Tibial nerve (tissue), 4 donors: ENCODE measurements around the gene SFRP5. TPM values are rescaled to one million over a fixed set of nuclear protein-coding genes. Genes with fewer than 3 reads are reported as not detected.

ENCODE experiments used
- DNase-seq, 2 donors: peaks; one replicate each; pipeline ENCODE4 v3.0.0-alpha.2; 2019; ENCODE audit warnings: low spot score in 2 of 2
- H3K27ac ChIP-seq, 4 donors: fragments of 200-600 bp; sonication (generic) in 3 of 4; one replicate each; pipeline ENCODE4 v1.5.1; 2017 to 2019; ENCODE audit warnings: mild to moderate bottlenecking in 1 of 4
- H3K27me3 ChIP-seq, 2 donors: fragments of 200-600 bp; sonication (generic) in 1 of 2; one replicate each; pipeline versions ENCODE4 v1.5.1 to v1.6.0; 2017 to 2019
- H3K36me3 ChIP-seq, 3 donors: fragments of 200-600 bp; sonication (generic); one replicate each; pipeline ENCODE4 v1.5.1; 2018 to 2019
- H3K4me1 ChIP-seq, 4 donors: fragments of 200-600 bp; sonication (generic) in 3 of 4; one replicate each; pipeline ENCODE4 v1.5.1; 2017 to 2019
- H3K4me3 ChIP-seq, 4 donors: fragments of 200-600 bp; sonication (generic) in 3 of 4; one replicate each; pipeline ENCODE4 v1.5.1; 2017 to 2019; ENCODE audit warnings: mild to moderate bottlenecking in 1 of 4, moderate library complexity in 1 of 4
- H3K9me3 ChIP-seq, 4 donors: fragments of 200-600 bp; sonication (generic) in 3 of 4; one replicate each; pipeline ENCODE4 v1.5.1; 2017 to 2019
- EP300 ChIP-seq, 2 donors: sonication (generic); formaldehyde crosslinking; IDR thresholded peaks; one replicate each; pipeline ENCODE4 v1.6.1; 2017; ENCODE audit warnings: antibody characterized with exemption in 2 of 2, mild to moderate bottlenecking in 1 of 2
- POLR2A ChIP-seq, 2 donors: fragments of 450-650 bp; IDR thresholded peaks; one replicate each; pipeline ENCODE4 v1.6.1; 2017; ENCODE audit warnings: antibody characterized with exemption in 2 of 2, mild to moderate bottlenecking in 2 of 2, moderate library complexity in 2 of 2
- WGBS, 2 donors: methylation state at CpG; one replicate each; pipeline ENCODE4 v1.1.5; 2018; 5-methylcytosine and 5-hydroxymethylcytosine counted together
- total RNA-seq, 4 donors: library from RNA; depleted of rRNA; stranded (reverse); fragments of >200 nt; gene quantifications; one replicate each; pipeline ENCODE4 v1.1.0, GENCODE V29; 2016
- TF ChIP-seq, protein P1 (sequence below), 5 experiments: fragments of 200-600 bp in 3 of 5; fragments of 450-650 bp in 2 of 5; sonication (generic) in 3 of 5; IDR thresholded peaks; one replicate each; pipeline ENCODE4 v1.5.1; 2016 to 2019; ENCODE audit warnings: antibody characterized with exemption in 5 of 5, mild to moderate bottlenecking in 3 of 5, moderate library complexity in 2 of 5

SFRP5 gene
- total RNA-seq, 4 donors from 2014 or later, result 183 to 530 (median 479) TPM

DNA sequence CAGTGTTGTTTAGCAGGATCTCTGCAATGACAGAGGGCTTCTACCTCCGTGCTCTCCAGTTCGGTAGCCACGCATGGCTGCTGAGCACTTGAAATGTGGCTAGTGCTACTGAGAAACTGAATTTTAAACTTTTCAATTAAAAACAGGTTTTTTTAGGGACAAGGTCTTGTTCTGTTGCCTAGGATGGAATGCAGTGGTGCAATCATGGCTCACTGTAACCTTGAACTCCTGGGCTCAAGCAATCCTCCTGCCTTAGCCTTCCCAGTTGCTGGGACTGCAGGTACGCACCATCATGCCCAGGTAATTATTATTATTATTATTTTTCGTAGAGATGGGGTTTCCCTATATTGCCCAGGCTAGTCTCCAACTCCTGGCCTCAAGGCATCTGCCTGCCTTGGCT lies 13.4 kb upstream of the SFRP5 start:
- H3K27me3 ChIP-seq, result peaks cover 0 to 6% of the 10 kb centered on the region in 2 donors

GRCh38 chr10:97784200-97784810 lies 12.5 kb upstream of the SFRP5 start:
- Histone ChIP-seq H3K27me3 (peaks cover 0 to 2% of the 10 kb centered on the region in 2 donors), H3K9me3 (no peaks in the 10 kb centered on the region), H3K27ac (peak overlapping the region in 2 of 4 donors; percentile 42 to 58), H3K36me3 (no peaks in the 10 kb centered on the region), H3K4me1 (peaks cover 0 to 41% (median 25%) of the 10 kb centered on the region in 4 donors), H3K4me3 (no peak overlapping the region)
- no peak for DNase-seq
- 70 to 78% methylated on average over 8 to 9 of the region's 9 CpGs for WGBS, 2 donors
- no peak for TF ChIP-seq EP300 (IDR thresholded peaks at IDR 0.05)

More for the DNA sequence above, 13.4 kb upstream of the SFRP5 start:
- H3K9me3 ChIP-seq, result no peaks in the 10 kb centered on the region
- H3K27ac ChIP-seq, result no peak overlapping the region
- no peaks in the 10 kb centered on the region for H3K36me3 ChIP-seq
- no peak overlapping the region for H3K4me3 ChIP-seq
- no peak for DNase-seq
- H3K4me1 ChIP-seq, result peaks cover 0 to 37% (median 21%) of the 10 kb centered on the region in 4 donors
- TF ChIP-seq EP300 (IDR thresholded peaks at IDR 0.05) (no peak), POLR2A (IDR thresholded peaks at IDR 0.05) (no peak)
- TF ChIP-seq, protein P1, sequence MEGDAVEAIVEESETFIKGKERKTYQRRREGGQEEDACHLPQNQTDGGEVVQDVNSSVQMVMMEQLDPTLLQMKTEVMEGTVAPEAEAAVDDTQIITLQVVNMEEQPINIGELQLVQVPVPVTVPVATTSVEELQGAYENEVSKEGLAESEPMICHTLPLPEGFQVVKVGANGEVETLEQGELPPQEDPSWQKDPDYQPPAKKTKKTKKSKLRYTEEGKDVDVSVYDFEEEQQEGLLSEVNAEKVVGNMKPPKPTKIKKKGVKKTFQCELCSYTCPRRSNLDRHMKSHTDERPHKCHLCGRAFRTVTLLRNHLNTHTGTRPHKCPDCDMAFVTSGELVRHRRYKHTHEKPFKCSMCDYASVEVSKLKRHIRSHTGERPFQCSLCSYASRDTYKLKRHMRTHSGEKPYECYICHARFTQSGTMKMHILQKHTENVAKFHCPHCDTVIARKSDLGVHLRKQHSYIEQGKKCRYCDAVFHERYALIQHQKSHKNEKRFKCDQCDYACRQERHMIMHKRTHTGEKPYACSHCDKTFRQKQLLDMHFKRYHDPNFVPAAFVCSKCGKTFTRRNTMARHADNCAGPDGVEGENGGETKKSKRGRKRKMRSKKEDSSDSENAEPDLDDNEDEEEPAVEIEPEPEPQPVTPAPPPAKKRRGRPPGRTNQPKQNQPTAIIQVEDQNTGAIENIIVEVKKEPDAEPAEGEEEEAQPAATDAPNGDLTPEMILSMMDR (IDR thresholded peaks at IDR 0.05), result no peak
- 91 to 94% methylated on average over 5 of the region's 5 CpGs for WGBS, 2 donors

DNA sequence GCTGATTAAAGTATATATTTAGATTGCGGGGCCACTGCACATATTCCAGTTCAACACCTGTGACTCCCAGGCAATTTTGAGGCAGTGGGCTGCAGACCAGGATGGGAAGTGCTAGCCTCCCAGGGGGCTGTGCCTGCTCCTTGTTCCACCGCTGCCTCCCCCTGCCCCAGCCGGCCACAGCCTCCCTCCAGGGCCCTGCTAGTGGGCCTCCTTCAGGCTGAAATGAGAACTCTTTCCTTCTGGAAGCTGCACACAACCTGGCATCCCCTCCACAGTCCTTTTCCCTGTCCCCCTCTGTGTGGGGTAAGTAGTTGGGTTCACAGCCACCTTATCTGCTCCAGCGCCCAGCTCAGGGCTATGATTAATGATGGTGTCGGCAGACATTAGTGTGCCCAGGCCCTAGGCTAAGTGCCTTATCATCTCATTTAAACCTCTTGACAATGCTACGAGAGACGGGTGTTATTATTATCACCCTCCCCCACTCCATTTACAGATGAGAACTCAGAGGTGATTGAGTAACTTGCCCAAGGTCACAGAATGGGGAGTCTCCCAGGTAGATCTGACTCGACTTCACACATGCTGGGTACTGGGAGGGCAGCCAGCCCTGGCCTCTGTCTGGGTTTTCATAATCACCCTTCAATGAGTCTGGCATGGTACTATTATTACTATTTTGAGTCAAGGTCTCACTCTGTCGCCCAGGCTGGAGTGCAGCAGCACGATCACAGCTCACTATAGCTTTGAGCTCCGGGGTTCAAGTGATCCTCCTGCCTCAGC lies 10.8 kb upstream of the SFRP5 start:
- 83 to 86% methylated on average over 11 of the region's 11 CpGs for WGBS, 2 donors
- no peak for DNase-seq
- H3K36me3 ChIP-seq, result no peaks in the 10 kb centered on the region
- H3K4me1 ChIP-seq, result peaks cover 0 to 33% (median 23%) of the 10 kb centered on the region in 4 donors
- H3K4me3 ChIP-seq, result no peak overlapping the region
- no peaks in the 10 kb centered on the region for H3K9me3 ChIP-seq
- H3K27ac ChIP-seq, result peak overlapping the region in 3 of 4 donors; percentile 50 to 81 (median 79)
- no peaks in the 10 kb centered on the region for H3K27me3 ChIP-seq
- TF ChIP-seq POLR2A (IDR thresholded peaks at IDR 0.05), result no peak

GRCh38 chr10:97781618-97782331 lies 10.0 kb upstream of the SFRP5 start:
- Histone ChIP-seq H3K9me3 (no peaks in the 10 kb centered on the region), H3K36me3 (no peaks in the 10 kb centered on the region), H3K4me3 (no peak overlapping the region), H3K4me1 (peaks cover 0 to 33% (median 23%) of the 10 kb centered on the region in 4 donors), H3K27me3 (no peaks in the 10 kb centered on the region), H3K27ac (peak overlapping the region; percentile 50 to 81 (median 72))
- TF ChIP-seq EP300 (IDR thresholded peaks at IDR 0.05) (no peak), POLR2A (IDR thresholded peaks at IDR 0.05) (no peak)
- TF ChIP-seq, protein P1 (IDR thresholded peaks at IDR 0.05), result no peak
- WGBS, 2 donors, result 61 to 68% methylated on average over 13 of the region's 14 CpGs
- DNase-seq, result no peak

DNA sequence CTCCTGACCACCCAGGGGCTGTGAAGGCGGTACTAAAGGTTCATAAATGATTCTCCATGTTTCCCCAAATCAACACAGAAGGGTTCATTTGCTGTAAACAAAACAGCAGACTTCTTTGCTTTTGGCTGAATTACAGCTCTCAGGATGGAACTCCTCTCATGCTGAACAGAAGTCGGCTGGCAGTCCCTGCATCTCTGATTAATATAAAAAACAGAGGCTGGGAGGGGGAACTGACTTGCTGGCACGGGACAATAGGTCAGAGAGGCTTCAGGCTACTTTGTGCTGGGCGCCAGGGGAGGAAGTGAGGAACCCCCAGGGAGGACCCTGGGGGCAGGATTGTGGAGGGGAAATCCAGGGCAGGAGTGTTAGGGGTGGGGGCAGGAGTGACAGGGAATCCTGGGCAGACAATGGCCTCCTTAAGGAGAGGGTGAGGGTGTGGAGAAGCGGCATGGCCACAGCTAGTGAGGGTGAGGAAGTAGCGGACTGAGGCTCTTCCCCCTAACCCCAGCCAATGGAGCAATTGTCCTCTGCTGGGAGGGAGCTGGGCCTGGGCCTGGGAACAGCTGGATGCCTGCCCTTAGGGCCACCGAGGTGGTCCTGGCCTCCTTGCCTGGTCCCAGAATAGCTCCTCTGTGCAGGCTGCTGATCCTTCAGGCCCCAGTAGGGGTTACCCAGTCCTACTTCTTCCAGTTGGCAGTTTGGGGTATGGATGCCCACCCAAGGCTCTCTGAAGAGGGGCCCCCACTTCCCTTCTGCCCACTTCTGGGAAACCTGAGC lies 9.2 kb upstream of the SFRP5 start:
- Histone ChIP-seq H3K4me3 (no peak overlapping the region), H3K36me3 (no peaks in the 10 kb centered on the region), H3K27me3 (no peaks in the 10 kb centered on the region), H3K9me3 (no peaks in the 10 kb centered on the region), H3K4me1 (peaks cover 0 to 33% (median 23%) of the 10 kb centered on the region in 4 donors), H3K27ac (peak overlapping the region; percentile 50 to 81 (median 72))
- WGBS, 2 donors, result 19 to 20% methylated on average over 6 to 7 of the region's 7 CpGs
- TF ChIP-seq EP300 (IDR thresholded peaks at IDR 0.05), result peak in 1 of 2 donors; percentile 80
- TF ChIP-seq, protein P1 (IDR thresholded peaks at IDR 0.05), result no peak
- no peak for DNase-seq
